Retina (tissue), 1 donor: Measurements from ENCODE around the gene GUCY1A2.
"Not testable (repeated sequence)": the region's sequence is repeated elsewhere in the genome, so short reads cannot be mapped to it uniquely, and the experiment has no call there.

Experiments
- DNase-seq: peaks from one replicate; pipeline ENCODE4 v3.0.0-alpha.2; 2016

GUCY1A2 gene

DNA sequence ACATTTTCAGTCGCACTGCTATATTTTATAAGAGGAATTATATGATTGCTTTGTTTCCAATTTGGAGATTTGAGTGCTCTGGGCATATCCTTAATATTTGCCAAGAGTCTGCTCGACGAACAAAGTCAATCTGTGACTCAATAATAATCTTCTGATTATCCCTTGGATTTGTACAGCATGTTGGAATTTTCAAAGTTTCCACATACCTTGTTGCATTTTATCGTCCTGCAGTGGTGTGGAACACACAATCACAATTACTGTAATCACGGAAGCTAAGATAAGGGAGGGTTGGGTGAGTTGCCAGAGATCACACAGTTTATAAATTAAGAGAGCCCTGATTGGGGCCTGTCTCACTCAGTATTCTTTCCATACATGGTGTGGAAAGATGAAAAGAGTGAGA lies 189.3 kb downstream of the GUCY1A2 start:
- no peak for DNase-seq

DNA sequence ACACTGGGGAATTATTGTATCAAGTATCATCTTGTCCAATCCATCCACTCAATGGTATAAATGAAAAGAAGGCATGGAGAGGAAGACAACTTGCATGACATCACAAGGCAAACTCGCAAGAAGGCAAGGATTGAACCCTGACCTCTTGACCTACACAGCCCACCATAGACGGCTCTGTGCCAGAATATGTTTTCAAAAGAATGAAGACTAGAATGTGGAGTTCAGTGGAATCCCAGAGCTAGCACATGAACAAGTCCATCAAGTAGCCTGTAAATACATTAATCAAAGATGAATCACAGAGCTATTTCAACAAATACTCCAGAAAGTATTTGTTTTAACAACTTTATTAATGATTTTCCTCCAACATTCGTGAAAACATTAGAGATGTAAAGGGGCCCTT lies 189.7 kb downstream of the GUCY1A2 start:
- no peak for DNase-seq

GRCh38 chr11:106827687-106828086 lies 190.6 kb downstream of the GUCY1A2 start:
- DNase-seq: no peak

DNA sequence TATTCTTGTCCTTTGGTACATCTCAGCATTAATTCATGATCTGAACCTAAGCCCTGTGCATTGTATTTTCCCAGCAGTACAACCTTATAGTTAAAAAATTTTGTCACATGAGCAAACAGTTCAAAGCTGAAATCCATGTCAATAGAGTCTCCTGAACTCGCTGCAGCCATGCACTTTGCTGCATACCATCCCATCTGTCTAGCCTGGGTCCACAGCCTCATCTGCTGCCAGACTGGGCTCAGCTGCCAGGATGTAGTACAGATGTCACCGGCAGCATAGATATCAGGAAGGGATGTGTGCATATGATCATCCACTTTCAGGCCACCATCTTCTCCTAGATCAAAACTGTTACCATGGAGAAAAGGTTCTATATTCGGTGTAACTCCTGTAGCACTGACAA lies 191.7 kb downstream of the GUCY1A2 start:
- DNase-seq: not testable (repeated sequence)

- DNase-seq: no peak
Measured at GRCh38 chr11:106821826-106822225, 196.4 kb downstream of the GUCY1A2 start.

- no peak for DNase-seq
Measured at GRCh38 chr11:106821291-106821690, 197.0 kb downstream of the GUCY1A2 start.

DNA sequence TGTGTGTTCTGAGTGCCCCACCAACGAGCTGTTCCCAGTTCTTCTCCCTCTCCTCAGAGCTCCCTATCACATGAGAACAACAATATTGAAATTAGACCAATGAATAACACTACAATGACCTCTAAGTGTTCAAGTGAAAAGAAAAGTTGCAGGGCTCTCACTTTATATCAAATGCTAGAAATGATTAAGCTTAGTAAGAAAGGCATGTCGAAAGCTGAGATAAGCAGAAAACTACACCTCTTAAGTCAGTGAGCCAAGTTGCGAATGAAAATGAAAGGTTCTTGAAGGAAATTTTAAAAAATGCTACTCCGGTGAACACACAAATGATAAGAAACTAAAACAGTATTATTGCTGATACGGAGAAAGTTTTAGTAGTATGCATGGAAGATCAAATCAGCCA lies 199.8 kb downstream of the GUCY1A2 start:
- no peak for DNase-seq

GRCh38 chr11:106815209-106815608 lies 203.1 kb downstream of the GUCY1A2 start:
- no peak for DNase-seq

DNA sequence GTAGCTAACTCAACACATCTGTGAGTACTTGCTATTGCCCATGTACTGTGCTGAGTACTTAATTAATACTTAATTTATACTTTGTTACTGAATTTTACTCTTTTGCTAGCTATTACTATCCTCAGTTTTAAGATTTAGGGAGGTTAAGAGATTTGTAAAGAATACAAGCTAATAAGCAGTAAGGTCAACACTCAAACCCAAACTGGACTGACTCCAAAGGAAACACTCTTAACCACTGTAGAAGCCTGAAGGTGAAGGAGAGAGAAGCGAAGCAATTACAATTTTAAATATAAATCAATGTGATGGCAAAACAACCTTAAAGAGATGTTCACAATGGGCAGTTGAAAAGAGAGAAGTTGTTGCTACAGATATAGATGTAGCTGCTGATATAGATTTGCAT lies 204.5 kb downstream of the GUCY1A2 start:
- DNase-seq: no peak

GRCh38 chr11:106794058-106794457 lies 224.2 kb downstream of the GUCY1A2 start:
- DNase-seq: no peak

DNA sequence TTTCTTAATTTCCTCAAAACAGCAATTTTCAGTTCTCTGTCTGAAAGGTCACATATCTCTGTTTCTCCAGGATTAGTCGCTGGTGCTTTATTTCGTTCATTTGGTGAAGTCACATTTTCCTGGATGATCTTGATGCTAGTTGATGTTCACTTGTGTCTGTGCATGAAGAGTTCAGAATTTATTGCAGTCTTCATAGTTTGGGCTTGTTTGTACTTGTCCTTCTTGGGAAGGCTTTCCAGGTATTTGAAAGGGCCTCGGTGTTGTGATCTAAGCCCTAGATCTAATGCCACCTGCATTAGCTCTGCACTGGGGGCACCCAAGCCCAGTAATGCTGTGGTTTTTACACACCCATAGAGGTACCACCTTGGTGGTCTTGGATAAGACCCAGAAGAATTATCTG lies 228.9 kb downstream of the GUCY1A2 start:
- no peak for DNase-seq

GRCh38 chr11:106787454-106787853 lies 230.8 kb downstream of the GUCY1A2 start:
- DNase-seq: no peak

DNA sequence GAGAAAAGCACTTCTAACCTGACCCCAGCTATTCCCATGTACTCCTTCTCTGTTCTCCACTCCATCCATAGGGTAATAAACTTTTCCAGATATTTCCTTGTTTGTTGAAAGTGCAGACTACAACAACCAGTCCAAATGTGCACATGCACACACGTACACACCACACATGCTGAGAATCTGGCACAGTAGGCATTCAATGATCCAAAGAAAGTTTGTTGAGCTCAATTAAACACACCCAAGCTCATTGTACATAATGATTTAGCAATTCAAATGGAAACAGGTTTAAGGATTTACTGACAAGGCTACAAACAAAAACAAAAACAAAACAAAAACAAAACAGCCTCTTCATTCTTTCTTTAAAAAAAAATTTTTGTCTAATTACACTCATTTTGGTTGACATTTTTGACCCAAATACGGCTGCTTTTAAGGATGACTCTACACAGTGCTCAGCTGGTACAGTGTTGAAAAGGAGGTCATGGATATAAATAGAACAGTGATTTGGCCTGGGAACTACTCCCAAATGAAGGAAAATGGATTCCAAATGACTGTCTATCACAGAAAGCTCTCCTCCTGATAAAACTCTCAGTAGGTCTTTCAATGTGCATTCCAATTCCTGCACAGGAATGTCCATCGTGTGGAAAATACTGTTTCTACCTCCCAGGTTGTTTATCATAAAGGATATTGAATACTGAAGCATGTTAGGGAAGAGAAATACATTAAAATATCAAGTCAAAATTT lies 232.2 kb downstream of the GUCY1A2 start:
- peak; percentile 22 for DNase-seq

DNA sequence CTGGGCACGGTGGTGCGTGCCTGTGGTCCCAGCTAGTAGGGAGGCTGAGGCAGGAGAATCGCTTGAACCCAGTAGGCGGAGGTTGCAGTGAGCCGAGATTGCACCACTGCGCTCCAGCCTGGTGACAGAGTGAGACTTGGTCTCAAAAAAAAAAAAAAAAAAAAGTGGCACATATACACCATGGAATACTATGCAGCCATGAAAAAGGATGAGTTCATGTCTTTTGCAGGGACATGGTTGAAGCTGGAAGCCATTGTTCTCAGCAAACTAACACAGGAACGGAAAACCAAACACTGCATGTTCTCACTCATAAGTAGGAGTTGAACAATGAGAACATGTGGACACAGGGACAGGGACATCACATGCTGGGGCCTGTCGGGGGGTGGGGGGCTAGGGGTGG lies 241.0 kb downstream of the GUCY1A2 start:
- DNase-seq: not testable (repeated sequence)

GRCh38 chr11:106770489-106771085 lies 247.7 kb downstream of the GUCY1A2 start:
- no peak for DNase-seq

DNA sequence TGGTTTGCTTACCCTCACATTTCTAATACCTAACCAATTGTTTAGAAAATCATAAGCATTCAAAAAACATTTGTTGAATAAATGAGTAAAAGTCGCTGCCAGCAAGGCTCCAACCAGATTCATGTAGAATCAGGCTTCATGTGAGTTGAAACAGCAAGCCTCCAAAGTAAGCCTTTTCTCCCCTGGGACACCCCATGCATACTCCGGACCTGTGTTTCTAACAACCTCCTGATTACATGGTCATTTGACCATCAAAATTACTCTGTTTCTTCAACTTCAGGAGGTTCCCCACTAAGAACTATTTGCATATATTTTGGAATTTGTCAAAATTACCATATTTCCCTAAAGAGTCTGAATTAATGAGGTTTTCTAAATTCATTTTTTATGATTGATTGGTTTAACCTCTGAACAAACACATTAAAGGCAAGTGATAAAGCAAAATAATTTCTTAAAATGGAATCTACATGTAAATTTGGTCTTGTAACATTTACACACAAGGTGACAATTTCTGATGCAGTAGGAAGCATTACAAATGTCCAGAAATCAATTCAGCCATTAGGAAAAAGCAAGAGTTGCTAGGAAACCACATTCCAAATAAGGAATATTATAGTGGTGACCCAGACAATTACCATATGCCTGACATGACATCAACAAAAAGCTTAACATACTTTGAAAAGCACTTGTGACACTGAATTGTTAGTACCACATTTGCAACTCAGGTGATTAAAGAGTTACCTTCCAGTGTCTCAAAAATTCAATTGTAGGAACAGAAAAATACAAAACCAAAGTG lies 252.6 kb downstream of the GUCY1A2 start:
- DNase-seq: peak; percentile 29

- no peak for DNase-seq
Measured at GRCh38 chr11:106763501-106763900, 254.8 kb downstream of the GUCY1A2 start.

DNA sequence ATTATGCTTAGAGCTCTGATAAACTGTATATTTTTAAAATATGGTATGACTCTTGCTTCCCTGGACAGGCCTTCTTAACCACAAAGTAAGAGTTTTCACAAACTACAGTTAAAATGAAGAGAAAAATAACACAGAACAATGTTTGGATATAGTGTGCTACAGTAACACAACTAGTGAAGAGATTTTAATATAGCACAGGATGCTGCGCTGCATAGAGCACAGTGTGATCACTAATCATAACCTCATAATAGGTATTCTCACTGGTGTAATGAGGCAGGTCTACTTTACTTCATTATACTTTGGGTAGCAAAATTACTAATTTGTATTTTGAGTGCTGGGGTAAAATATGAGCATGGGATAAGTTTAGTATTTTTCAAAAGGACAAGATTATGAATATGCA lies 256.5 kb downstream of the GUCY1A2 start:
- DNase-seq: no peak

GRCh38 chr11:106761240-106761639 lies 257.0 kb downstream of the GUCY1A2 start:
- DNase-seq: no peak

- no peak for DNase-seq
Measured at GRCh38 chr11:106748059-106748458, 270.2 kb downstream of the GUCY1A2 start.

DNA sequence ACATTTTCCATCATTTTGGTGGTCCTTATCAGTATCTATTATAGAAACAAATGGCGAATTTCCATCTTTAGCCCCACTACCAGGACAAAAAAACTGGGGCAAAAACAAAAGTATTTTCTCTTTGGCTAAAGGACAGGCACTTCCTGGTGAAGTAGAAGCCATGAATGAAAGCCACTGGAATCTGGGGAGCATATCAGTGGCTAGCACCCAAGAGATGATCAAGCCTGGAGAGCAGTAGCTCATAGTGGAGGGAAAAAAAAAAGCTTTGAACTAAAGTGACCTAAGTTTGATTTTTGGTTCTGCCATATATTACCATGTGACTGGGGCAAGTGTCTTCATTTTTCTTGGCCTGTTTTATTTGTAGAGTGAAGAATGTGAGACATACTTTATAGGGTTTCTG lies 272.3 kb downstream of the GUCY1A2 start:
- no peak for DNase-seq

GRCh38 chr11:106733635-106734034 lies 284.6 kb downstream of the GUCY1A2 start:
- no peak for DNase-seq

DNA sequence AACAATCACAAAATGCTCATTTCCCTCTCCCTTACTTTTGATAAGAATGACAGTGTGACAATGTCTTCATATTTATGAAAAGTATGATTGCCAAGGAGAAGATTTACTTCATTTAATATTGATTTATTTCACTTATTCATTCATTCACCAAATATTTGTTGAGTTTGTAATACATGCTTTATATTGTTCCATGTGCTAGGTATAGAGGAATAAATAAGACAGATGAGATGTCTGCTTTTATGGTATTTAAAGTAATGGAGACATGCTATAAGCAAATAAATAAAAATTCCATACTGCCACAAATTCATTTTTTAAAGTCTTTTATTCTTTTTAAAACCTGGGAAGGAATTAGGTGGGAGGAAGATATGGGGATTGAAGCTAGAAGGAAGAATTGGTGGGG lies 289.4 kb downstream of the GUCY1A2 start:
- DNase-seq: no peak

- no peak for DNase-seq
Measured at GRCh38 chr11:106728379-106728778, 289.9 kb downstream of the GUCY1A2 start.
